GM12878 (cell line): Measurements from ENCODE around the gene TBL3. TPM values are rescaled to one million over a fixed set of nuclear protein-coding genes. Genes with fewer than 3 reads are reported as not detected.

ENCODE experiments used
- ATF7 ChIP-seq: fragments of 450-650 bp; IDR thresholded peaks from 2 replicates; pipeline ENCODE4 v1.6.1; 2016; ENCODE audit warnings: low read depth, mild to moderate bottlenecking
- CREM ChIP-seq: IDR thresholded peaks from 2 replicates; pipeline ENCODE4 v1.6.1; 2014; ENCODE audit warnings: antibody characterized with exemption, low read depth
- E2F8 ChIP-seq: fragments of 450-650 bp; IDR thresholded peaks from 2 replicates; pipeline ENCODE4 v1.6.1; 2018; ENCODE audit warnings: mild to moderate bottlenecking, low read depth, moderate library complexity; ENCODE audit not compliant: partially characterized antibody
- EP300 ChIP-seq, 2 experiments: fragments of 150-350 bp in 1 of 2; IDR thresholded peaks; 2 replicates each; pipeline ENCODE4 v1.6.1; 2011 to 2012; ENCODE audit warnings: low read depth in 2 of 2, low read length in 2 of 2, borderline replicate concordance in 1 of 2, improper control_type of control experiment in 1 of 2, inconsistent platforms in 1 of 2; ENCODE audit not compliant: control insufficient read depth in 1 of 2
- FOS ChIP-seq: IDR thresholded peaks from 3 replicates; pipeline ENCODE4 v1.6.1; 2011; ENCODE audit warnings: borderline replicate concordance; ENCODE audit not compliant: insufficient read length; ENCODE audit errors: extremely low read depth
- IKZF1 ChIP-seq: fragments of 450-650 bp; conservative IDR thresholded peaks from 2 replicates; pipeline ENCODE4 v1.6.1; 2017; ENCODE audit warnings: antibody characterized with exemption, mild to moderate bottlenecking
- KDM1A ChIP-seq: fragments of 200-600 bp; sonication (generic); IDR thresholded peaks from 2 replicates; pipeline ENCODE4 v1.6.1; 2016; ENCODE audit warnings: borderline replicate concordance
- MAX ChIP-seq: IDR thresholded peaks from 2 replicates; pipeline ENCODE4 v1.6.1; 2012; ENCODE audit warnings: low read depth, low read length, improper control_type of control experiment
- MEF2B ChIP-seq: fragments of 450-650 bp; IDR thresholded peaks from 2 replicates; pipeline ENCODE4 v1.6.1; 2018; ENCODE audit warnings: mild to moderate bottlenecking, moderate library complexity; ENCODE audit not compliant: partially characterized antibody, poor library complexity, severe bottlenecking
- MTA2 ChIP-seq: fragments of 450-650 bp; IDR thresholded peaks from 2 replicates; pipeline ENCODE4 v1.6.1; 2016; ENCODE audit warnings: low read depth, mild to moderate bottlenecking, moderate library complexity
- NBN ChIP-seq: fragments of 450-650 bp; IDR thresholded peaks from 2 replicates; pipeline ENCODE4 v1.6.1; 2016
- NR2F1 ChIP-seq: fragments of 450-650 bp; conservative IDR thresholded peaks from 2 replicates; pipeline ENCODE4 v1.6.1; 2017; ENCODE audit warnings: mild to moderate bottlenecking
- NRF1 ChIP-seq: conservative IDR thresholded peaks from 2 replicates; pipeline ENCODE4 v1.6.1; 2011; ENCODE audit warnings: mild to moderate bottlenecking, low read depth, low read length, improper control_type of control experiment
- PBX3 ChIP-seq: IDR thresholded peaks from 2 replicates; pipeline ENCODE4 v1.6.1; 2011; ENCODE audit warnings: mild to moderate bottlenecking, low read depth, low read length, moderate library complexity; ENCODE audit not compliant: insufficient replicate concordance
- PKNOX1 ChIP-seq: fragments of 450-650 bp; IDR thresholded peaks from 2 replicates; pipeline ENCODE4 v1.6.1; 2016; ENCODE audit warnings: mild to moderate bottlenecking
- POLR2AphosphoS5 ChIP-seq: IDR thresholded peaks from 2 replicates; pipeline ENCODE4 v1.6.1; 2011; ENCODE audit warnings: mild to moderate bottlenecking, low read length, inconsistent platforms
- RELA ChIP-seq: fragments of 450-650 bp; IDR thresholded peaks from 2 replicates; pipeline ENCODE4 v1.8.0; 2014; ENCODE audit warnings: borderline replicate concordance; ENCODE audit not compliant: partially characterized antibody
- RUNX3 ChIP-seq: IDR thresholded peaks from 2 replicates; pipeline ENCODE4 v1.6.1; 2012; ENCODE audit warnings: low read length, inconsistent platforms
- SPI1 ChIP-seq: IDR thresholded peaks from 2 replicates; pipeline ENCODE4 v1.6.1; 2011; ENCODE audit warnings: low read depth, mild to moderate bottlenecking, low read length, moderate library complexity, borderline replicate concordance; ENCODE audit not compliant: insufficient read depth
- TAF1 ChIP-seq: IDR thresholded peaks from 2 replicates; pipeline ENCODE4 v1.6.1; 2011; ENCODE audit warnings: mild to moderate bottlenecking, low read depth, low read length, borderline replicate concordance
- TARDBP ChIP-seq: IDR thresholded peaks from 2 replicates; pipeline ENCODE4 v1.6.1; 2016; ENCODE audit warnings: borderline replicate concordance
- TCF12 ChIP-seq: IDR thresholded peaks from 2 replicates; pipeline ENCODE4 v1.6.1; 2011; ENCODE audit warnings: low read depth, mild to moderate bottlenecking, low read length
- USF1 ChIP-seq: IDR thresholded peaks from 2 replicates; pipeline ENCODE4 v1.6.1; 2011; ENCODE audit warnings: borderline replicate concordance, low read depth, mild to moderate bottlenecking, moderate library complexity, mixed read lengths, low read length; ENCODE audit not compliant: insufficient read depth; ENCODE audit errors: extremely low read length
- USF2 ChIP-seq: IDR thresholded peaks from 2 replicates; pipeline ENCODE4 v1.6.1; 2011; ENCODE audit warnings: low read depth, low read length, improper control_type of control experiment, borderline replicate concordance
- polyA plus RNA-seq, 11 experiments: library from polyadenylated mRNA; depleted of rRNA in 4 of 11; unstranded in 6 of 11; stranded (reverse) in 5 of 11; fragments of >200 nt; fragmentation: Nextera tagmentation in 4 of 11; fragmentation: Illumina TruSeq in 1 of 11; extraction: Ambion mirVana in 4 of 11; extraction: Trizol in 1 of 11; gene quantifications; 1 replicate in 1 of 11; 2 replicates in 10 of 11; pipeline versions ENCODE4 v1.2.1 to v1.2.3, GENCODE V29; 2011 to 2016; ENCODE audit warnings: inconsistent platforms in 2 of 11, missing spikeins in 2 of 11, low read depth in 1 of 11
- total RNA-seq, 4 experiments: library from RNA; depleted of rRNA in 3 of 4; stranded (reverse); fragments of >200 nt in 3 of 4; fragmentation: Illumina TruSeq in 1 of 4; extraction: Trizol in 1 of 4; gene quantifications; 2 replicates each; pipeline versions ENCODE4 v1.2.1 to v1.2.3, GENCODE V29; 2013 to 2021

TBL3 gene
- total and polyA plus RNA-seq, 10 of the 15 experiments (the other 5 are each of a cell fraction or from before 2014, with no cell fraction given), result 1.2 to 101 (median 34.2) TPM

GRCh38 chr16:1991135-1991551 is 19.3 kb downstream of the TBL3 start (continued):
- peak; percentile 90 for TF ChIP-seq USF2
- TF ChIP-seq TARDBP, result no peak
- no peak for TF ChIP-seq FOS
- no peak for TF ChIP-seq NRF1
- TF ChIP-seq ATF7, result peak; percentile 30; the same call in 1 of the 2 replicates
- no peak for TF ChIP-seq SPI1
- TF ChIP-seq RUNX3, result peak; percentile 83
- TF ChIP-seq KDM1A, result no peak
- TF ChIP-seq E2F8, result no peak
- peak; percentile 68 for TF ChIP-seq PBX3
- TF ChIP-seq EP300 (IDR thresholded peaks at IDR 0.05; ENCODE audit: borderline replicate concordance in 1 of 2, control insufficient read depth in 1 of 2, low read depth in 2 of 2, low read length in 2 of 2), result peak in 1 of 2 experiments; percentile 45; a peak in 1 of 4 replicates
- TF ChIP-seq USF1, result peak; percentile 85
- peak; percentile 15; the same call in 1 of the 2 replicates for TF ChIP-seq NBN
- 0 out of 2 replicates have a peak, but pooled peaks have one; percentile 9 for TF ChIP-seq TCF12
- TF ChIP-seq MAX, result peak; percentile 96
- TF ChIP-seq IKZF1, result peak; percentile 40; the same call in 1 of the 2 replicates
- peak; percentile 13 for TF ChIP-seq RELA
- TF ChIP-seq CREM, result no peak; the same call in 1 of the 2 replicates
- peak; percentile 82 for TF ChIP-seq MEF2B
- peak; percentile 99 for TF ChIP-seq NR2F1
- peak; percentile 82 for TF ChIP-seq PKNOX1
- TF ChIP-seq MTA2, result peak; percentile 26; the same call in 1 of the 2 replicates
- TF ChIP-seq TAF1, result 0 out of 2 replicates have a peak, but pooled peaks have one; percentile 23
- TF ChIP-seq POLR2AphosphoS5, result peak; percentile 48
